Loucy (cell line): Measurements from ENCODE around the gene SLC4A9.

Source experiments
- EZH2phosphoT487 ChIP-seq: fragments of 200-600 bp; IDR thresholded peaks from 2 replicates; pipeline ENCODE4 v1.6.1; 2018; ENCODE audit warnings: antibody characterized with exemption, mild to moderate bottlenecking, moderate library complexity, borderline replicate concordance
- TF ChIP-seq, protein P1 (sequence below): fragments of 200-600 bp; sonication (generic); conservative IDR thresholded peaks from 2 replicates; pipeline ENCODE4 v1.5.1; 2014; ENCODE audit warnings: mild to moderate bottlenecking, antibody characterized with exemption, low read length

DNA sequence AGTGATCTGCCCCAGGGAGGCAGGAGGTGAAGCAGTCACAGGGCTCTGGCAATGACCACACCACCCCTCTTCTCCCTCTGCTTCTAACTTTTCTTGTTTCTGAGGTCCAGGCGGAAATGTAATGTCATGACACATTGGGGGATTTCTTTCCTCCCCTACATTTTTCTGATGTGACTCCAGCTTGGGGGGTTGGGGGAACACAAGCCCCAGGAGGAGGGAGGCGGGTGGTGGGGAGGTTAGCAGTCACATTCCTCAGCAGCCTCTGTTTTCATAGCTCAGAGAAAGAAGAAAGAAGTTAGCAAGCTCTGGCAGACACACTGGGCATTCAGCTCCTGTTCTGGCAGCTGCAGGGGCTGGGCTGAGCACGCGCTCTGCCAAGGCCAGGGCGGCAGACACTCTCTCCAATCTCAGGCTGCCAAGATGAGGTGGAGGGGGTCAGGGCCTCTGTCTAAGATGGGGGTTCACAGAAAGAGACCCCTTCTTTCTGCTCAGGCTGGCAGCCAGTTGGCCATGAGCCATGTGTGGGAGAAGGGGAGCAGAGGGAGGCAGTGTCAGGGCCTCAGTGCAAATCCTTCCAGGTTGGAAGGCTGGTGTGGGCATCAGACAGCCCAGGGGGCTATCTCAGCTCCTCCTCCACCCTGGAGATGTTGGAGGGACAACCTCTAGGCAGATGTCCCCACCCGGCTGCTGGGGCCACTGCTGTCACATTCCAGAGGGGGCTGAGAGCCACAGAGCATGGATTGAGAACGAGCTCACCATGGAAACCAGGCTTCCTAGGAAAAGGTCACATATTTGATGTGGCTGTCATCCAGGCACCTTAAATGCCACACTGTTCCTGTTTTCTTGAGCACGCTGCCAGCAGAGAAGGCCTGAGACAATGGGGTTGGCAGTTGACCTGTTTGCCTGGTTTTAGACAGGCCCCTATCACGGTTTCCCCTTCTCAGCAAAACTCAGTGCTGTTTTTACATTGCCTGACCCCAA, 37.0 kb upstream of the SLC4A9 start:
- TF ChIP-seq, protein P1, sequence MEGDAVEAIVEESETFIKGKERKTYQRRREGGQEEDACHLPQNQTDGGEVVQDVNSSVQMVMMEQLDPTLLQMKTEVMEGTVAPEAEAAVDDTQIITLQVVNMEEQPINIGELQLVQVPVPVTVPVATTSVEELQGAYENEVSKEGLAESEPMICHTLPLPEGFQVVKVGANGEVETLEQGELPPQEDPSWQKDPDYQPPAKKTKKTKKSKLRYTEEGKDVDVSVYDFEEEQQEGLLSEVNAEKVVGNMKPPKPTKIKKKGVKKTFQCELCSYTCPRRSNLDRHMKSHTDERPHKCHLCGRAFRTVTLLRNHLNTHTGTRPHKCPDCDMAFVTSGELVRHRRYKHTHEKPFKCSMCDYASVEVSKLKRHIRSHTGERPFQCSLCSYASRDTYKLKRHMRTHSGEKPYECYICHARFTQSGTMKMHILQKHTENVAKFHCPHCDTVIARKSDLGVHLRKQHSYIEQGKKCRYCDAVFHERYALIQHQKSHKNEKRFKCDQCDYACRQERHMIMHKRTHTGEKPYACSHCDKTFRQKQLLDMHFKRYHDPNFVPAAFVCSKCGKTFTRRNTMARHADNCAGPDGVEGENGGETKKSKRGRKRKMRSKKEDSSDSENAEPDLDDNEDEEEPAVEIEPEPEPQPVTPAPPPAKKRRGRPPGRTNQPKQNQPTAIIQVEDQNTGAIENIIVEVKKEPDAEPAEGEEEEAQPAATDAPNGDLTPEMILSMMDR: no peak
- no peak for TF ChIP-seq EZH2phosphoT487
